ENCODE data around the gene CACNA1S. TPM values are rescaled to one million over a fixed set of nuclear protein-coding genes. Genes with fewer than 3 reads are reported as not detected.

The CACNA1S gene
- total and polyA plus RNA-seq, 2 of the 8 experiments (the other 6 are each of a cell fraction or from before 2014, with no cell fraction given) = 0.06 TPM; not detected in 1

- no peak for TF ChIP-seq GABPA (IDR thresholded peaks at IDR 0.05; ENCODE audit: borderline replicate concordance, insufficient read depth, low read length)
- peak; percentile 44 for TF ChIP-seq ASH2L (IDR thresholded peaks at IDR 0.05; ENCODE audit: low read length)
- no peak for TF ChIP-seq CHD7 (IDR thresholded peaks at IDR 0.05; ENCODE audit: insufficient replicate concordance, low read length)
- no peak for TF ChIP-seq RAD21 (IDR thresholded peaks at IDR 0.05 in 1 of 2, conservative IDR thresholded peaks at IDR 0.05 in 1 of 2; ENCODE audit: low read depth in 2 of 2, low read length in 2 of 2)
- no peak for TF ChIP-seq BACH1 (IDR thresholded peaks at IDR 0.05; ENCODE audit: low read length)
- no peak for TF ChIP-seq NANOG (IDR thresholded peaks at IDR 0.05; ENCODE audit: insufficient read depth, low read depth, low read length, poor library complexity, severe bottlenecking)
- TF ChIP-seq SUZ12 (IDR thresholded peaks at IDR 0.05; ENCODE audit: low read length) = no peak
- no peak for TF ChIP-seq ATF3 (IDR thresholded peaks at IDR 0.05; ENCODE audit: insufficient read depth, low read depth, low read length)
These were observed 98.0 kb downstream of the CACNA1S start (continued) for GRCh38 chr1:201013991-201014815.

Data from H1 (cell line).